Mesothelial cell of epicardium (in vitro differentiated cells): Measurements from ENCODE around the gene IQCH. TPM values are rescaled to one million over a fixed set of nuclear protein-coding genes. Genes with fewer than 3 reads are reported as not detected.

ENCODE experiments used
- DNase-seq, 2 experiments: peaks; one replicate each; pipeline ENCODE4 v3.0.0; 2021; ENCODE audit warnings: low spot score in 2 of 2; ENCODE audit not compliant: unreplicated experiment in 2 of 2
- H3K27ac Mint-ChIP-seq: 2 replicates; pipeline ENCODE4 v1.8.0; 2021; ENCODE audit warnings: mixed read lengths
- H3K27me3 Mint-ChIP-seq: 2 replicates; pipeline ENCODE4 v1.8.0; 2021; ENCODE audit warnings: low read depth, mixed read lengths
- H3K36me3 Mint-ChIP-seq: 2 replicates; pipeline ENCODE4 v1.8.0; 2021; ENCODE audit warnings: mixed read lengths
- H3K4me1 Mint-ChIP-seq: 2 replicates; pipeline ENCODE4 v1.8.0; 2021; ENCODE audit warnings: mixed read lengths
- H3K4me3 Mint-ChIP-seq: 2 replicates; pipeline ENCODE4 v1.8.0; 2021; ENCODE audit warnings: mild to moderate bottlenecking, moderate library complexity, mixed read lengths
- H3K9me3 Mint-ChIP-seq: 2 replicates; pipeline ENCODE4 v1.8.0; 2021; ENCODE audit warnings: mixed read lengths
- CTCF ChIP-seq: fragments of 200-600 bp; sonication (generic); IDR thresholded peaks from one replicate; pipeline ENCODE4 v1.5.0; 2021; ENCODE audit warnings: antibody characterized with exemption; ENCODE audit not compliant: unreplicated experiment
- total RNA-seq: library from RNA; stranded (reverse); gene quantifications from 3 replicates; pipeline ENCODE4 v1.2.1, GENCODE V29; 2021

IQCH gene
- 0.98 to 2.3 TPM (median 1.6 TPM) in 3 replicates for total RNA-seq

GRCh38 chr15:67254238-67255175, at the start of gene IQCH, which contains the start of gene AAGAB:
TSS of gene IQCH (plus strand) at chr15:67254786. CDS start at chr15:67254897, 111 bp downstream.
TSS of gene AAGAB (minus strand) at chr15:67254661. CDS start at chr15:67254631, 30 bp downstream.
- no peaks in the 10 kb centered on the region for H3K36me3 Mint-ChIP-seq
- peaks cover 3% of the 10 kb centered on the region for H3K27me3 Mint-ChIP-seq
- no peaks in the 10 kb centered on the region for H3K9me3 Mint-ChIP-seq
- H3K27ac Mint-ChIP-seq: peak within 1 kb of the TSS; percentile 99
- DNase-seq: peak; percentile 94 to 97
- H3K4me1 Mint-ChIP-seq: peaks cover 12% of the 10 kb centered on the region
- TF ChIP-seq CTCF: no peak
- H3K4me3 Mint-ChIP-seq: peak within 1 kb of the TSS; percentile 98

- H3K27me3 Mint-ChIP-seq: no peaks in the 10 kb centered on the region
- peaks cover 7% of the 10 kb centered on the region for H3K4me1 Mint-ChIP-seq
- H3K27ac Mint-ChIP-seq: no peak overlapping the region
- DNase-seq: no peak
- TF ChIP-seq CTCF: no peak
- H3K4me3 Mint-ChIP-seq: no peak overlapping the region
- peaks cover 20% of the 10 kb centered on the region for H3K36me3 Mint-ChIP-seq
- no peaks in the 10 kb centered on the region for H3K9me3 Mint-ChIP-seq
Observed at GRCh38 chr15:67207555-67208207, 46.9 kb upstream of the IQCH start.

GRCh38 chr15:67208396-67208795, 46.2 kb upstream of the IQCH start:
- Mint-ChIP-seq H3K36me3 (peaks cover 17% of the 10 kb centered on the region), H3K9me3 (no peaks in the 10 kb centered on the region)
- TF ChIP-seq CTCF: no peak

GRCh38 chr15:67210555-67211168, 43.9 kb upstream of the IQCH start:
- H3K9me3 Mint-ChIP-seq: no peaks in the 10 kb centered on the region
- DNase-seq: no peak
- no peak overlapping the region for H3K4me3 Mint-ChIP-seq
- H3K36me3 Mint-ChIP-seq: peaks cover 6% of the 10 kb centered on the region
- H3K27ac Mint-ChIP-seq: peak overlapping the region; percentile 1
- H3K27me3 Mint-ChIP-seq: no peaks in the 10 kb centered on the region
- TF ChIP-seq CTCF: no peak
- H3K4me1 Mint-ChIP-seq: peaks cover 18% of the 10 kb centered on the region

More at GRCh38 chr15:67208396-67208795, 46.2 kb upstream of the IQCH start:
- Mint-ChIP-seq H3K4me1 (peaks cover 13% of the 10 kb centered on the region), H3K27me3 (no peaks in the 10 kb centered on the region), H3K27ac (no peak overlapping the region), H3K4me3 (no peak overlapping the region)
- no peak for DNase-seq

GRCh38 chr15:67212684-67213367, 41.8 kb upstream of the IQCH start:
- no peak for DNase-seq
- Mint-ChIP-seq H3K36me3 (peaks cover 6% of the 10 kb centered on the region), H3K4me1 (peaks cover 17% of the 10 kb centered on the region), H3K27ac (peak overlapping the region; percentile 48), H3K4me3 (no peak overlapping the region), H3K27me3 (no peaks in the 10 kb centered on the region), H3K9me3 (no peaks in the 10 kb centered on the region)
- TF ChIP-seq CTCF: no peak
